NT2/D1 (cell line): ENCODE results near the gene AFF3.

Experiments used
- DNase-seq: peaks from one replicate; pipeline ENCODE4 v3.0.0-alpha.2; 2011; ENCODE audit warnings: low read depth, low spot score
- H3K27me3 ChIP-seq: 2 replicates; pipeline ENCODE4 v1.6.0; 2011; ENCODE audit warnings: mild to moderate bottlenecking; ENCODE audit not compliant: insufficient read length, insufficient read depth
- H3K36me3 ChIP-seq: 2 replicates; pipeline ENCODE4 v1.6.1; 2011; ENCODE audit warnings: mild to moderate bottlenecking, low read length, mixed read lengths; ENCODE audit not compliant: insufficient read depth, insufficient read length
- H3K4me1 ChIP-seq: 2 replicates; pipeline ENCODE4 v1.5.1; 2011; ENCODE audit not compliant: insufficient read depth, insufficient read length
- H3K4me3 ChIP-seq: 2 replicates; pipeline ENCODE4 v1.5.1; 2011; ENCODE audit warnings: low read depth; ENCODE audit not compliant: insufficient read length
- H3K9ac ChIP-seq: 2 replicates; pipeline ENCODE4 v1.6.0; 2011; ENCODE audit warnings: low read depth; ENCODE audit not compliant: insufficient read length
- H3K9me3 ChIP-seq: 2 replicates; pipeline ENCODE4 v1.5.1; 2011; ENCODE audit warnings: mild to moderate bottlenecking, low read length; ENCODE audit not compliant: insufficient read depth
- SUZ12 ChIP-seq: IDR thresholded peaks from 2 replicates; pipeline ENCODE4 v1.6.1; 2011; ENCODE audit not compliant: insufficient read length, insufficient read depth; ENCODE audit errors: extremely low read depth
- YY1 ChIP-seq: IDR thresholded peaks from 2 replicates; pipeline ENCODE4 v1.6.1; 2011; ENCODE audit not compliant: insufficient read length, insufficient read depth
- ZNF274 ChIP-seq: IDR thresholded peaks from 2 replicates; pipeline ENCODE4 v1.6.1; 2011; ENCODE audit warnings: mild to moderate bottlenecking, low read depth, low read length

AFF3 gene

GRCh38 chr2:99692785-99693184 lies 449.6 kb downstream of the AFF3 start:
- TF ChIP-seq ZNF274, result no peak
- no peak for TF ChIP-seq SUZ12
- no peak for TF ChIP-seq YY1
- H3K27me3 ChIP-seq, result no peaks in the 10 kb centered on the region
- DNase-seq, result no peak

GRCh38 chr2:99691926-99692325 lies 450.5 kb downstream of the AFF3 start:
- H3K27me3 ChIP-seq, result no peaks in the 10 kb centered on the region
- no peak overlapping the region for H3K9ac ChIP-seq
- peaks cover 2% of the 10 kb centered on the region for H3K4me1 ChIP-seq
- TF ChIP-seq ZNF274 (no peak), YY1 (no peak), SUZ12 (no peak)
- no peak for DNase-seq
- no peaks in the 10 kb centered on the region for H3K9me3 ChIP-seq
- no peak overlapping the region for H3K4me3 ChIP-seq
- H3K36me3 ChIP-seq, result no peaks in the 10 kb centered on the region

More at GRCh38 chr2:99692785-99693184, 449.6 kb downstream of the AFF3 start:
- no peaks in the 10 kb centered on the region for H3K9me3 ChIP-seq
- H3K4me3 ChIP-seq, result no peak overlapping the region
- H3K36me3 ChIP-seq, result no peaks in the 10 kb centered on the region
- H3K4me1 ChIP-seq, result peaks cover 2% of the 10 kb centered on the region
- H3K9ac ChIP-seq, result no peak overlapping the region

GRCh38 chr2:99689145-99689742 lies 453.1 kb downstream of the AFF3 start:
- Histone ChIP-seq H3K9ac (no peak overlapping the region), H3K36me3 (no peaks in the 10 kb centered on the region), H3K4me3 (no peak overlapping the region), H3K9me3 (no peaks in the 10 kb centered on the region), H3K4me1 (peaks cover 2% of the 10 kb centered on the region), H3K27me3 (no peaks in the 10 kb centered on the region)
- TF ChIP-seq YY1 (no peak), SUZ12 (no peak), ZNF274 (no peak)
- DNase-seq, result no peak

- H3K9me3 ChIP-seq, result no peaks in the 10 kb centered on the region
- H3K9ac ChIP-seq, result no peak overlapping the region
- TF ChIP-seq ZNF274 (no peak), SUZ12 (no peak), YY1 (no peak)
- no peaks in the 10 kb centered on the region for H3K27me3 ChIP-seq
- DNase-seq, result no peak
- H3K4me1 ChIP-seq, result peaks cover 2% of the 10 kb centered on the region
- H3K36me3 ChIP-seq, result no peaks in the 10 kb centered on the region
- H3K4me3 ChIP-seq, result no peak overlapping the region
Observed at GRCh38 chr2:99688699-99689098, 453.7 kb downstream of the AFF3 start.

- H3K9me3 ChIP-seq, result no peaks in the 10 kb centered on the region
Observed at GRCh38 chr2:99682275-99683060, 459.9 kb downstream of the AFF3 start.

GRCh38 chr2:99680946-99681345 lies 461.4 kb downstream of the AFF3 start:
- H3K9ac ChIP-seq, result no peak overlapping the region
- no peak for TF ChIP-seq SUZ12
- TF ChIP-seq ZNF274, result no peak
- no peak for TF ChIP-seq YY1
- no peaks in the 10 kb centered on the region for H3K36me3 ChIP-seq
- no peak overlapping the region for H3K4me3 ChIP-seq
- no peaks in the 10 kb centered on the region for H3K27me3 ChIP-seq
- H3K4me1 ChIP-seq, result no peaks in the 10 kb centered on the region
- no peaks in the 10 kb centered on the region for H3K9me3 ChIP-seq
- DNase-seq, result no peak

More at GRCh38 chr2:99682275-99683060, 459.9 kb downstream of the AFF3 start:
- Histone ChIP-seq H3K27me3 (no peaks in the 10 kb centered on the region), H3K4me3 (no peak overlapping the region), H3K36me3 (no peaks in the 10 kb centered on the region), H3K4me1 (no peaks in the 10 kb centered on the region), H3K9ac (no peak overlapping the region)
- no peak for DNase-seq
- TF ChIP-seq YY1, result no peak
- TF ChIP-seq SUZ12, result no peak

- Histone ChIP-seq H3K4me1 (no peaks in the 10 kb centered on the region), H3K27me3 (no peaks in the 10 kb centered on the region), H3K4me3 (no peak overlapping the region), H3K9ac (no peak overlapping the region), H3K36me3 (no peaks in the 10 kb centered on the region), H3K9me3 (no peaks in the 10 kb centered on the region)
- DNase-seq, result no peak
- TF ChIP-seq YY1, result no peak
- no peak for TF ChIP-seq ZNF274
- no peak for TF ChIP-seq SUZ12
Observed at GRCh38 chr2:99679518-99679917, 462.9 kb downstream of the AFF3 start.
